Measurements from ENCODE around the gene INSYN1.
"Not testable (repeated sequence)": the region's sequence is repeated elsewhere in the genome, so short reads cannot be mapped to it uniquely, and the experiment has no call there.

The INSYN1 gene

GRCh38 chr15:73712107-73712506 is 41.0 kb downstream of the INSYN1 start:
- DNase-seq (ENCODE audit: low read depth in 2 of 2) = no peak

GRCh38 chr15:73711526-73711925 is 41.6 kb downstream of the INSYN1 start:
- DNase-seq (ENCODE audit: low read depth in 2 of 2) = no peak

- DNase-seq (ENCODE audit: low read depth in 2 of 2) = no peak
Observed at GRCh38 chr15:73710321-73710720, 42.8 kb downstream of the INSYN1 start.

- DNase-seq (ENCODE audit: low read depth in 2 of 2) = no peak
Observed at GRCh38 chr15:73709686-73710085, 43.5 kb downstream of the INSYN1 start.

GRCh38 chr15:73709241-73709640 is 43.9 kb downstream of the INSYN1 start:
- no peak for DNase-seq (ENCODE audit: low read depth in 2 of 2)

- DNase-seq (ENCODE audit: low read depth in 2 of 2) = no peak
Observed at GRCh38 chr15:73708691-73709090, 44.5 kb downstream of the INSYN1 start.

- peak in 1 of 2 donors; percentile 30 for DNase-seq (ENCODE audit: low read depth in 2 of 2)
Observed at GRCh38 chr15:73704869-73705645, 48.1 kb downstream of the INSYN1 start.

GRCh38 chr15:73704142-73704868 is 48.8 kb downstream of the INSYN1 start:
- not testable (repeated sequence) for DNase-seq (ENCODE audit: low read depth in 2 of 2)

- DNase-seq (ENCODE audit: low read depth in 2 of 2) = not testable (repeated sequence)
Observed at GRCh38 chr15:73703601-73704000, 49.5 kb downstream of the INSYN1 start.

- not testable (repeated sequence) for DNase-seq (ENCODE audit: low read depth in 2 of 2)
Observed at GRCh38 chr15:73702311-73703239, 50.6 kb downstream of the INSYN1 start.

- DNase-seq (ENCODE audit: low read depth in 2 of 2) = peak; percentile 47 to 57
Observed at GRCh38 chr15:73700041-73700842, 52.9 kb downstream of the INSYN1 start.

- DNase-seq (ENCODE audit: low read depth in 2 of 2) = no peak
Observed at GRCh38 chr15:73699249-73700040, 53.7 kb downstream of the INSYN1 start.

GRCh38 chr15:73697033-73697467 is 56.1 kb downstream of the INSYN1 start:
- peak; percentile 20 to 36 for DNase-seq (ENCODE audit: low read depth in 2 of 2)

GRCh38 chr15:73696641-73697001 is 56.5 kb downstream of the INSYN1 start:
- no peak for DNase-seq (ENCODE audit: low read depth in 2 of 2)

- no peak for DNase-seq (ENCODE audit: low read depth in 2 of 2)
Observed at GRCh38 chr15:73695773-73696640, 57.1 kb downstream of the INSYN1 start.

- DNase-seq (ENCODE audit: low read depth in 2 of 2) = no peak
Observed at GRCh38 chr15:73694419-73694818, 58.7 kb downstream of the INSYN1 start.

- no peak for DNase-seq (ENCODE audit: low read depth in 2 of 2)
Observed at GRCh38 chr15:73691396-73691795, 61.8 kb downstream of the INSYN1 start.

- DNase-seq (ENCODE audit: low read depth in 2 of 2) = no peak
Observed at GRCh38 chr15:73688455-73688854, 64.7 kb downstream of the INSYN1 start.

GRCh38 chr15:73687351-73687750 is 65.8 kb downstream of the INSYN1 start:
- no peak for DNase-seq (ENCODE audit: low read depth in 2 of 2)

All from stimulated activated CD8-positive, alpha-beta memory T cell treated with anti-CD3 and anti-CD28 coated beads, Interleukin-7, amount 100 ng/mL, for 1 hour (primary cell).